Endothelial cell of umbilical vein (primary cell): Measurements from ENCODE around the gene GLYATL3. TPM values are rescaled to one million over a fixed set of nuclear protein-coding genes. Genes with fewer than 3 reads are reported as not detected.

Source experiments
- BruUV-seq: library from RNA; stranded (reverse); fragments of 400-500 nt; replicated peaks from 2 replicates; lab custom pipeline; 2021; lab: Mats Ljungman, UMichigan
- CTCF ChIA-PET: fragments of 300-600, 350-600 bp; sonication (Branson Sonifier 250); formaldehyde crosslinking; loops from one replicate; lab custom pipeline; 2021; ENCODE audit warnings: antibody characterized with exemption, inconsistent platforms; lab: Charles Lee
- POLR2A ChIA-PET: fragments of 300-600, 350-600 bp; sonication (Branson Sonifier 250); formaldehyde crosslinking; loops from one replicate; lab custom pipeline; 2021; ENCODE audit warnings: antibody characterized with exemption, inconsistent platforms; lab: Charles Lee
- DNase-seq: peaks from one replicate; pipeline ENCODE4 v3.0.0-alpha.2; 2011; ENCODE audit warnings: low read depth, low spot score
- FAIRE-seq: peaks from 2 replicates; lab custom pipeline; 2011; peaks lifted over from hg19 to GRCh38; lab: Jason Lieb, UNC
- H2AFZ ChIP-seq: 2 replicates; pipeline ENCODE4 v1.6.0; 2012; ENCODE audit warnings: low read depth, low read length, control low read depth, inconsistent platforms
- H3K27ac ChIP-seq: 2 replicates; pipeline ENCODE4 v1.5.1; 2011; ENCODE audit warnings: low read depth, mild to moderate bottlenecking, control low read depth, low read length, moderate library complexity; ENCODE audit not compliant: insufficient read depth
- H3K27me3 ChIP-seq, 2 experiments: 2 replicates each; pipeline versions ENCODE4 v1.6.0 to v1.6.1; 2011; ENCODE audit warnings: low read length in 2 of 2, mixed read lengths in 1 of 2; ENCODE audit not compliant: control insufficient read depth in 2 of 2, insufficient read depth in 2 of 2
- H3K36me3 ChIP-seq, 2 experiments: 2 replicates in 1 of 2; 3 replicates in 1 of 2; pipeline ENCODE4 v1.5.1; 2011; ENCODE audit warnings: low read length in 2 of 2, mild to moderate bottlenecking in 1 of 2, moderate library complexity in 1 of 2; ENCODE audit not compliant: control insufficient read depth in 2 of 2, insufficient read depth in 2 of 2; ENCODE audit errors: extremely low read depth in 1 of 2
- H3K4me1 ChIP-seq: 3 replicates; pipeline ENCODE4 v1.5.1; 2011; ENCODE audit warnings: mild to moderate bottlenecking, low read length; ENCODE audit not compliant: control insufficient read depth, insufficient read depth; ENCODE audit errors: extremely low read depth
- H3K4me2 ChIP-seq: 2 replicates; pipeline ENCODE4 v1.6.1; 2011; ENCODE audit warnings: low read length, control low read depth, mixed read lengths; ENCODE audit not compliant: insufficient read depth
- H3K4me3 ChIP-seq, 3 experiments: fragments of 200-600 bp in 1 of 3; sonication (generic), shearing (Covaris generic) in 1 of 3; replicated peaks in 1 of 3; 2 replicates each; pipeline ENCODE4 v1.5.1; 2011 to 2016; ENCODE audit warnings: control low read depth in 3 of 3, low read length in 3 of 3, mild to moderate bottlenecking in 2 of 3, inconsistent platforms in 1 of 3, low read depth in 1 of 3, moderate library complexity in 1 of 3; ENCODE audit not compliant: insufficient read depth in 1 of 3
- H3K79me2 ChIP-seq: 2 replicates; pipeline ENCODE4 v1.6.0; 2012; ENCODE audit warnings: low read length, inconsistent platforms; ENCODE audit not compliant: control insufficient read depth, insufficient read depth
- H3K9ac ChIP-seq: replicated peaks from 2 replicates; pipeline ENCODE3; 2011; ENCODE audit warnings: low read length, control low read depth; ENCODE audit not compliant: insufficient read depth; ENCODE audit errors: extremely low read depth
- H3K9me1 ChIP-seq: replicated peaks from 3 replicates; pipeline ENCODE4 v1.6.0; 2011; ENCODE audit warnings: mild to moderate bottlenecking, low read length; ENCODE audit not compliant: control insufficient read depth, insufficient read depth; ENCODE audit errors: extremely low read depth
- H3K9me3 ChIP-seq: replicated peaks from 2 replicates; pipeline ENCODE4 v1.5.1; 2012; ENCODE audit warnings: low read length, inconsistent platforms; ENCODE audit not compliant: control insufficient read depth, insufficient read depth
- H4K20me1 ChIP-seq: replicated peaks from 2 replicates; pipeline ENCODE3; 2011; ENCODE audit warnings: mild to moderate bottlenecking, low read length; ENCODE audit not compliant: control insufficient read depth, insufficient read depth; ENCODE audit errors: extremely low read depth
- EZH2 ChIP-seq: IDR thresholded peaks from 2 replicates; pipeline ENCODE4 v1.6.1; 2012; ENCODE audit warnings: borderline replicate concordance, low read depth, mild to moderate bottlenecking, moderate library complexity, low read length, inconsistent platforms; ENCODE audit not compliant: severe bottlenecking
- FOS ChIP-seq: IDR thresholded peaks from 2 replicates; pipeline ENCODE4 v1.6.1; 2011; ENCODE audit warnings: mild to moderate bottlenecking, low read length, moderate library complexity, borderline replicate concordance; ENCODE audit not compliant: insufficient read depth
- GATA2 ChIP-seq: IDR thresholded peaks from 2 replicates; pipeline ENCODE4 v1.7.0; 2011; ENCODE audit warnings: low read depth, mild to moderate bottlenecking, moderate library complexity, mixed read lengths, low read length; ENCODE audit not compliant: insufficient read length, insufficient read depth
- JUN ChIP-seq: IDR thresholded peaks from 2 replicates; pipeline ENCODE4 v1.6.1; 2011; ENCODE audit warnings: borderline replicate concordance, low read depth; ENCODE audit not compliant: insufficient read length, insufficient read depth
- MYC ChIP-seq: IDR thresholded peaks from one replicate; pipeline ENCODE4 v1.6.1; 2011; ENCODE audit warnings: mild to moderate bottlenecking, low read depth, low read length
- POLR2A ChIP-seq: IDR thresholded peaks from 2 replicates; pipeline ENCODE4 v1.6.1; 2012; ENCODE audit warnings: low read depth, mild to moderate bottlenecking, control low read depth, low read length
- POLR2AphosphoS5 ChIP-seq: IDR thresholded peaks from 2 replicates; pipeline ENCODE4 v1.6.1; 2012; ENCODE audit warnings: low read depth, mild to moderate bottlenecking, control low read depth, low read length, moderate library complexity; ENCODE audit not compliant: insufficient read depth
- dilution Hi-C: fragments of 300-500 bp; cut with MboI; formaldehyde crosslinking; loops from one replicate; pipeline ENCODE4 v1.15.0; 2019; ENCODE audit warnings: low sequenced_read_pairs; ENCODE audit not compliant: extremely low pct_ligation_motif_present
- intact Hi-C: fragments of 100-400 bp; cut with micrococcal nuclease; formaldehyde crosslinking; loops from one replicate; pipeline ENCODE4 v1.10.0; 2022
- polyA plus RNA-seq, 4 experiments: library from polyadenylated mRNA; depleted of rRNA in 3 of 4; stranded (reverse) in 3 of 4; unstranded in 1 of 4; fragments of >200 nt; gene quantifications; 2 replicates each; pipeline versions ENCODE4 v1.2.1 to v1.2.3, GENCODE V29; 2011 to 2012; ENCODE audit warnings: missing spikeins in 1 of 4
- total RNA-seq: library from RNA; stranded (reverse); gene quantifications from 2 replicates; pipeline ENCODE4 v1.2.3, GENCODE V29; 2021
- TF ChIP-seq, protein P1 (sequence below), 2 donors: IDR thresholded peaks; 1 replicate in 1 of 2; 2 replicates in 1 of 2; pipeline ENCODE4 v1.5.1; 2011; ENCODE audit warnings: low read length in 2 of 2, mild to moderate bottlenecking in 2 of 2, moderate library complexity in 2 of 2, control low read depth in 1 of 2, inconsistent platforms in 1 of 2, low read depth in 1 of 2; ENCODE audit not compliant: insufficient read depth in 1 of 2; ENCODE audit errors: extremely low read depth in 1 of 2
- TF ChIP-seq, protein P2 (sequence below): IDR thresholded peaks from 2 replicates; pipeline ENCODE4 v1.6.1; 2011; ENCODE audit not compliant: insufficient read depth, insufficient read length

The GLYATL3 gene
- total and polyA plus RNA-seq, 2 donors (not counting 3 experiments of a cell fraction or from before 2014, with no cell fraction given), result not detected

DNA sequence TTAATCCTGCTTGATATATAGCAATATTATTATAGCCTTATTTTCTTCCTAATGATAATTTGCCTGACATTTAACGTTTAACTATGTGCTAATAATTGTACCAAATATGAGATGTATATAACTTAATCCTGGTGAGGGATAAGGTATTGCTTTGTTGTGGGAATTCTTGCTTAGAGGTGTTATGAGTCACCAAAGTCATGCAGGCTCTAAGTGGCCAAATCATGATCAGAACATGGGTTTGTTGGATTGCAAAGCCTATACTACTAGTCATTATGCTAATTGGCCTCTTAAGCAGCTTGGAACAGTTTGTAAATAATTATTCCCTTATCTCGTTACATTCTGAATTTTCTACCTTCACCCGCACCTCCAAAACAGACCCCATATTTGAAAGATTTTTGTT lies 28.8 kb downstream of the GLYATL3 start:
- H2AFZ ChIP-seq, result no peak overlapping the region
- H3K9me3 ChIP-seq, result no peaks in the 10 kb centered on the region
- H3K4me3 ChIP-seq, result no peak overlapping the region
- ChIA-PET CTCF (interaction anchor here (1.1 to 7.9 kb wide), 4 partner anchors 10 to 95 kb away, joined by 3 to 341 read pairs (median 104); no protein-coding TSS in a partner anchor), POLR2A (no interaction called here)
- H3K4me1 ChIP-seq, result peaks cover 3% of the 10 kb centered on the region
- no peaks in the 10 kb centered on the region for H4K20me1 ChIP-seq
- dilution Hi-C loops (no loop called here), intact Hi-C loops (no loop called here)
- DNase-seq, result no peak
- BruUV-seq, result no TSS peak
- FAIRE-seq, result no peak
- H3K9ac ChIP-seq, result no peak overlapping the region
- peaks cover 2 to 4% of the 10 kb centered on the region in 2 experiments for H3K27me3 ChIP-seq
- H3K79me2 ChIP-seq, result no peaks in the 10 kb centered on the region
- no peaks in the 10 kb centered on the region for H3K36me3 ChIP-seq
- no peak for TF ChIP-seq MYC
- no peak for TF ChIP-seq JUN
- TF ChIP-seq EZH2, result no peak
- TF ChIP-seq, protein P1, sequence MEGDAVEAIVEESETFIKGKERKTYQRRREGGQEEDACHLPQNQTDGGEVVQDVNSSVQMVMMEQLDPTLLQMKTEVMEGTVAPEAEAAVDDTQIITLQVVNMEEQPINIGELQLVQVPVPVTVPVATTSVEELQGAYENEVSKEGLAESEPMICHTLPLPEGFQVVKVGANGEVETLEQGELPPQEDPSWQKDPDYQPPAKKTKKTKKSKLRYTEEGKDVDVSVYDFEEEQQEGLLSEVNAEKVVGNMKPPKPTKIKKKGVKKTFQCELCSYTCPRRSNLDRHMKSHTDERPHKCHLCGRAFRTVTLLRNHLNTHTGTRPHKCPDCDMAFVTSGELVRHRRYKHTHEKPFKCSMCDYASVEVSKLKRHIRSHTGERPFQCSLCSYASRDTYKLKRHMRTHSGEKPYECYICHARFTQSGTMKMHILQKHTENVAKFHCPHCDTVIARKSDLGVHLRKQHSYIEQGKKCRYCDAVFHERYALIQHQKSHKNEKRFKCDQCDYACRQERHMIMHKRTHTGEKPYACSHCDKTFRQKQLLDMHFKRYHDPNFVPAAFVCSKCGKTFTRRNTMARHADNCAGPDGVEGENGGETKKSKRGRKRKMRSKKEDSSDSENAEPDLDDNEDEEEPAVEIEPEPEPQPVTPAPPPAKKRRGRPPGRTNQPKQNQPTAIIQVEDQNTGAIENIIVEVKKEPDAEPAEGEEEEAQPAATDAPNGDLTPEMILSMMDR (IDR thresholded peaks at IDR 0.05; ENCODE audit: extremely low read depth in 1 of 2, insufficient read depth in 1 of 2, low read depth in 1 of 2, low read length in 2 of 2), result no peak
- no peak for TF ChIP-seq POLR2A
- TF ChIP-seq GATA2, result no peak
- TF ChIP-seq FOS, result no peak
- TF ChIP-seq, protein P2, sequence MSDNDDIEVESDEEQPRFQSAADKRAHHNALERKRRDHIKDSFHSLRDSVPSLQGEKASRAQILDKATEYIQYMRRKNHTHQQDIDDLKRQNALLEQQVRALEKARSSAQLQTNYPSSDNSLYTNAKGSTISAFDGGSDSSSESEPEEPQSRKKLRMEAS, result no peak
- no peak for TF ChIP-seq POLR2AphosphoS5
- H3K4me2 ChIP-seq, result no peak overlapping the region
- H3K9me1 ChIP-seq, result no peaks in the 10 kb centered on the region
- H3K27ac ChIP-seq, result no peak overlapping the region
